Femur (tissue), 1 donor: ENCODE measurements around the gene TNFRSF12A.
"Not testable (repeated sequence)": the region's sequence is repeated elsewhere in the genome, so short reads cannot be mapped to it uniquely, and the experiment has no call there.

Source experiments
- DNase-seq: peaks from one replicate; pipeline ENCODE4 v3.0.0-alpha.2; 2017

The TNFRSF12A gene

GRCh38 chr16:3051494-3051893 lies 31.3 kb downstream of the TNFRSF12A start:
- DNase-seq = no peak

- DNase-seq = not testable (repeated sequence)
Measured at GRCh38 chr16:3052571-3053329, 32.6 kb downstream of the TNFRSF12A start.

GRCh38 chr16:3053330-3053710 lies 33.2 kb downstream of the TNFRSF12A start:
- DNase-seq = not testable (repeated sequence)

- DNase-seq = no peak
Measured at GRCh38 chr16:3054965-3055733, 35.0 kb downstream of the TNFRSF12A start.

- DNase-seq = not testable (repeated sequence)
Measured at GRCh38 chr16:3055734-3056115, 35.6 kb downstream of the TNFRSF12A start.

GRCh38 chr16:3056336-3057180 lies 36.4 kb downstream of the TNFRSF12A start:
- no peak for DNase-seq

GRCh38 chr16:3057181-3058138 lies 37.3 kb downstream of the TNFRSF12A start:
- no peak for DNase-seq

GRCh38 chr16:3058139-3059030 lies 38.2 kb downstream of the TNFRSF12A start:
- no peak for DNase-seq

- peak; percentile 92 for DNase-seq
Measured at GRCh38 chr16:3059041-3059722, 39.0 kb downstream of the TNFRSF12A start.

GRCh38 chr16:3059723-3060242 lies 39.6 kb downstream of the TNFRSF12A start:
- no peak for DNase-seq

- no peak for DNase-seq
Measured at GRCh38 chr16:3060339-3061127, 40.4 kb downstream of the TNFRSF12A start.

GRCh38 chr16:3062553-3062952 lies 42.4 kb downstream of the TNFRSF12A start:
- no peak for DNase-seq

- no peak for DNase-seq
Measured at GRCh38 chr16:3063625-3064386, 43.6 kb downstream of the TNFRSF12A start.

- DNase-seq = peak; percentile 87
Measured at GRCh38 chr16:3065069-3065741, 45.0 kb downstream of the TNFRSF12A start, which contains the start of gene IL32. Gene IL32, plus strand, starts transcription at chr16:3065640. Its CDS starts 172 bp downstream, at chr16:3065812.

- DNase-seq = no peak
Measured at GRCh38 chr16:3065742-3066439, 45.7 kb downstream of the TNFRSF12A start.

GRCh38 chr16:3066440-3066748 lies 46.2 kb downstream of the TNFRSF12A start:
- no peak for DNase-seq

- DNase-seq = no peak
Measured at GRCh38 chr16:3068487-3068886, 48.3 kb downstream of the TNFRSF12A start.
